GM23338 (cell line): ENCODE results near the gene SLC9A9. TPM values are rescaled to one million over a fixed set of nuclear protein-coding genes. Genes with fewer than 3 reads are reported as not detected.
"Not testable (repeated sequence)": the region's sequence is repeated elsewhere in the genome, so short reads cannot be mapped to it uniquely, and the experiment has no call there.

Experiments used
- ATAC-seq: fragments of 200-7000 bp; cut with Tn5 transposase; 3 replicates; pipeline ENCODE4 v1.9.1; 2020
- DNase-seq: peaks from one replicate; pipeline ENCODE4 v3.0.0-alpha.2; 2015; ENCODE audit warnings: low spot score
- H2AFZ ChIP-seq: fragments of 200-600 bp; sonication (generic); 2 replicates; pipeline ENCODE4 v1.8.0; 2016; ENCODE audit warnings: antibody characterized with exemption, mild to moderate bottlenecking, moderate library complexity
- H3F3A ChIP-seq: fragments of 200-600 bp; sonication (generic); replicated peaks from 2 replicates; pipeline ENCODE4 v1.8.0; 2017; ENCODE audit warnings: antibody characterized with exemption, mixed run types, low read depth
- H3K27ac ChIP-seq: fragments of 200-600 bp; sonication (generic); 2 replicates; pipeline ENCODE4 v1.6.1; 2016; ENCODE audit warnings: low read depth
- H3K27me3 ChIP-seq: fragments of 200-600 bp; sonication (generic); 2 replicates; pipeline ENCODE4 v1.8.0; 2016; ENCODE audit warnings: mild to moderate bottlenecking, mixed run types, moderate library complexity; ENCODE audit not compliant: insufficient read depth
- H3K36me3 ChIP-seq: fragments of 200-600 bp; sonication (generic); 2 replicates; pipeline ENCODE4 v1.8.0; 2016; ENCODE audit warnings: mild to moderate bottlenecking; ENCODE audit not compliant: insufficient read depth
- H3K4me1 ChIP-seq: fragments of 200-600 bp; sonication (generic); 2 replicates; pipeline ENCODE4 v1.8.0; 2016; ENCODE audit warnings: mild to moderate bottlenecking, moderate library complexity; ENCODE audit not compliant: insufficient read depth
- H3K4me2 ChIP-seq: fragments of 200-600 bp; sonication (generic); 2 replicates; pipeline ENCODE4 v1.7.1; 2017; ENCODE audit warnings: mixed run types
- H3K4me3 ChIP-seq: fragments of 200-600 bp; sonication (generic); 2 replicates; pipeline ENCODE4 v1.6.1; 2016; ENCODE audit warnings: mixed run types
- H3K79me2 ChIP-seq: fragments of 200-600 bp; sonication (generic); replicated peaks from 2 replicates; pipeline ENCODE4 v1.8.0; 2017; ENCODE audit warnings: mild to moderate bottlenecking; ENCODE audit not compliant: insufficient read depth
- H3K9me2 ChIP-seq: fragments of 200-600 bp; sonication (generic); 2 replicates; pipeline ENCODE4 v1.8.0; 2017; ENCODE audit not compliant: insufficient read depth
- H4K20me1 ChIP-seq: fragments of 200-600 bp; sonication (generic); replicated peaks from 2 replicates; pipeline ENCODE4 v1.8.0; 2017; ENCODE audit warnings: mild to moderate bottlenecking; ENCODE audit not compliant: insufficient read depth
- H3K27ac Mint-ChIP-seq: 2 replicates; pipeline ENCODE4 v1.8.0; 2020; ENCODE audit warnings: inconsistent platforms, mild to moderate bottlenecking, moderate library complexity, mixed read lengths
- H3K27me3 Mint-ChIP-seq: 3 replicates; pipeline ENCODE4 v1.8.0; 2022; ENCODE audit warnings: low read depth, mild to moderate bottlenecking, moderate library complexity, mixed read lengths, inconsistent platforms; ENCODE audit not compliant: insufficient read depth, poor library complexity
- H3K36me3 Mint-ChIP-seq: 3 replicates; pipeline ENCODE4 v1.8.0; 2021; ENCODE audit warnings: low read depth, mild to moderate bottlenecking, inconsistent platforms, moderate library complexity, mixed read lengths
- H3K4me1 Mint-ChIP-seq: 3 replicates; pipeline ENCODE4 v1.8.0; 2020; ENCODE audit warnings: mild to moderate bottlenecking, inconsistent platforms, mixed read lengths
- H3K4me3 Mint-ChIP-seq: 3 replicates; pipeline ENCODE4 v1.8.0; 2021; ENCODE audit warnings: moderate library complexity, mild to moderate bottlenecking, inconsistent platforms, mixed read lengths
- H3K9me3 Mint-ChIP-seq: 3 replicates; pipeline ENCODE4 v1.8.0; 2020; ENCODE audit warnings: moderate library complexity, mild to moderate bottlenecking, inconsistent platforms, mixed read lengths
- ETS1 ChIP-seq: IDR thresholded peaks from 2 replicates; pipeline ENCODE4 v1.6.1; 2016; ENCODE audit warnings: antibody characterized with exemption
- EZH2phosphoT487 ChIP-seq: fragments of 200-600 bp; sonication (generic); IDR thresholded peaks from one replicate; pipeline ENCODE4 v1.8.1; 2018; ENCODE audit warnings: antibody characterized with exemption; ENCODE audit not compliant: unreplicated experiment
- JUNB ChIP-seq: IDR thresholded peaks from one replicate; pipeline ENCODE4 v1.6.1; 2016; ENCODE audit warnings: antibody characterized with exemption; ENCODE audit not compliant: unreplicated experiment
- NANOG ChIP-seq: IDR thresholded peaks from 2 replicates; pipeline ENCODE4 v1.6.1; 2016; ENCODE audit warnings: antibody characterized with exemption, borderline replicate concordance
- POLR2AphosphoS5 ChIP-seq: IDR thresholded peaks from 2 replicates; pipeline ENCODE4 v1.6.1; 2016; ENCODE audit warnings: antibody characterized with exemption, low read depth
- STAT1 ChIP-seq: IDR thresholded peaks from one replicate; pipeline ENCODE4 v1.6.1; 2016; ENCODE audit warnings: antibody characterized with exemption; ENCODE audit not compliant: unreplicated experiment
- ZNF114 ChIP-seq: fragments of 250-450 bp; sonication (Bioruptor Pico); IDR thresholded peaks from 2 replicates; pipeline ENCODE4 v1.5.0; 2020; ENCODE audit warnings: mild to moderate bottlenecking, moderate library complexity
- ZNF462 ChIP-seq: fragments of 250-450 bp; sonication (Bioruptor Pico); IDR thresholded peaks from 2 replicates; pipeline ENCODE4 v1.5.0; 2020; ENCODE audit warnings: mild to moderate bottlenecking, moderate library complexity
- polyA plus RNA-seq: library from polyadenylated mRNA; unstranded; fragments of >200 nt; fragmentation: Nextera tagmentation; extraction: Ambion mirVana; gene quantifications from 2 replicates; pipeline ENCODE4 v1.2.1, GENCODE V29; 2016
- total RNA-seq: library from RNA; depleted of rRNA; stranded (reverse); fragments of >200 nt; shearing (Covaris generic); gene quantifications from 2 replicates; pipeline ENCODE4 v1.2.3, GENCODE V29; 2014

SLC9A9 gene
- total and polyA plus RNA-seq, 2 experiments from 2014 or later, result 1.3 to 1.6 TPM

GRCh38 chr3:143283432-143284128, 564.7 kb downstream of the SLC9A9 start:
- Mint-ChIP-seq H3K4me1 (no peaks in the 10 kb centered on the region), H3K4me3 (no peak overlapping the region), H3K27ac (no peak overlapping the region), H3K36me3 (no peaks in the 10 kb centered on the region), H3K27me3 (no peaks in the 10 kb centered on the region), H3K9me3 (no peaks in the 10 kb centered on the region)
- Histone ChIP-seq H3K4me2 (no peak overlapping the region), H2AFZ (no peak overlapping the region), H3K4me1 (no peaks in the 10 kb centered on the region), H3K27ac (no peak overlapping the region), H3K79me2 (no peaks in the 10 kb centered on the region), H3K36me3 (no peaks in the 10 kb centered on the region), H3K27me3 (no peaks in the 10 kb centered on the region), H3F3A (no peaks in the 10 kb centered on the region), H3K9me2 (0 out of 2 replicates have a peak, but pooled peaks cover 9% of the 10 kb centered on the region), H4K20me1 (no peaks in the 10 kb centered on the region), H3K4me3 (no peak overlapping the region)
- ATAC-seq, result no peak
- DNase-seq, result no peak
- TF ChIP-seq EZH2phosphoT487 (no peak), STAT1 (no peak), NANOG (no peak), JUNB (no peak), ETS1 (no peak), ZNF114 (no peak), POLR2AphosphoS5 (no peak)

GRCh38 chr3:143280984-143281383, 567.3 kb downstream of the SLC9A9 start:
- DNase-seq (no peak), ATAC-seq (no peak)
- H3K79me2 ChIP-seq, result no peaks in the 10 kb centered on the region
- Mint-ChIP-seq H3K27me3 (no peaks in the 10 kb centered on the region), H3K4me1 (no peaks in the 10 kb centered on the region), H3K27ac (no peak overlapping the region), H3K9me3 (no peaks in the 10 kb centered on the region), H3K4me3 (no peak overlapping the region), H3K36me3 (no peaks in the 10 kb centered on the region)
- H3K9me2 ChIP-seq, result no peaks in the 10 kb centered on the region
- no peak overlapping the region for H3K4me3 ChIP-seq
- no peaks in the 10 kb centered on the region for H3K4me1 ChIP-seq
- no peak for TF ChIP-seq ZNF462 (CRISPR knock-in tag)
- no peak for TF ChIP-seq JUNB
- no peak overlapping the region for H3K27ac ChIP-seq
- no peak overlapping the region for H3K4me2 ChIP-seq
- no peaks in the 10 kb centered on the region for H3F3A ChIP-seq
- H2AFZ ChIP-seq, result no peak overlapping the region
- H3K27me3 ChIP-seq, result no peaks in the 10 kb centered on the region
- no peaks in the 10 kb centered on the region for H4K20me1 ChIP-seq
- no peaks in the 10 kb centered on the region for H3K36me3 ChIP-seq

GRCh38 chr3:143279567-143279966, 568.7 kb downstream of the SLC9A9 start:
- ATAC-seq, H3K27ac ChIP-seq, H3K79me2 ChIP-seq, H3K9me3 Mint-ChIP-seq, H3K4me3 Mint-ChIP-seq, H3K4me1 ChIP-seq, H2AFZ ChIP-seq, H3K27ac Mint-ChIP-seq, H3K9me2 ChIP-seq, H3F3A ChIP-seq, DNase-seq, H4K20me1 ChIP-seq, H3K4me2 ChIP-seq, H3K27me3 ChIP-seq, H3K36me3 ChIP-seq, H3K27me3 Mint-ChIP-seq, H3K36me3 Mint-ChIP-seq, H3K4me3 ChIP-seq, H3K4me1 Mint-ChIP-seq: not testable (repeated sequence)
